ENCODE results near the gene LONP2.

GRCh38 chr16:48359983-48360382, 115.9 kb downstream of the LONP2 start:
- no peak for TF ChIP-seq EZH2phosphoT487 (IDR thresholded peaks at IDR 0.05)
- TF ChIP-seq CTCF (IDR thresholded peaks at IDR 0.05): no peak
- TF ChIP-seq EZH2 (IDR thresholded peaks at IDR 0.05): no peak

All from neural progenitor cell (in vitro differentiated cells).